Stromal cell of bone marrow (primary cell): ENCODE data around the gene MRLN.
A peak's percentile ranks its signal among the peaks of the same experiment; 100 is the strongest.
"Not testable (repeated sequence)": the region's sequence is repeated elsewhere in the genome, so short reads cannot be mapped to it uniquely, and the experiment has no call there.

ENCODE experiments used
- DNase-seq: peaks from one replicate; pipeline ENCODE4 v3.0.0-alpha.2; 2012; ENCODE audit warnings: low read depth

The MRLN gene

GRCh38 chr10:59745163-59745650 lies 8.0 kb downstream of the MRLN start:
- no peak for DNase-seq

GRCh38 chr10:59744762-59745161 lies 8.5 kb downstream of the MRLN start:
- DNase-seq, result not testable (repeated sequence)

- DNase-seq, result not testable (repeated sequence)
Observed at GRCh38 chr10:59744156-59744555, 9.1 kb downstream of the MRLN start.

GRCh38 chr10:59741583-59741982 lies 11.7 kb downstream of the MRLN start:
- DNase-seq, result no peak

- no peak for DNase-seq
Observed at GRCh38 chr10:59741048-59741447, 12.2 kb downstream of the MRLN start.

- no peak for DNase-seq
Observed at GRCh38 chr10:59736749-59737148, 16.5 kb downstream of the MRLN start.

- DNase-seq, result no peak
Observed at GRCh38 chr10:59735296-59735695, 18.0 kb downstream of the MRLN start.

GRCh38 chr10:59734014-59734462 lies 19.2 kb downstream of the MRLN start:
- no peak for DNase-seq

- DNase-seq, result not testable (repeated sequence)
Observed at GRCh38 chr10:59733321-59734013, 19.8 kb downstream of the MRLN start.

GRCh38 chr10:59732849-59733248 lies 20.4 kb downstream of the MRLN start:
- DNase-seq, result not testable (repeated sequence)

- not testable (repeated sequence) for DNase-seq
Observed at GRCh38 chr10:59729167-59729566, 24.1 kb downstream of the MRLN start.

GRCh38 chr10:59724098-59724938 lies 28.9 kb downstream of the MRLN start:
- DNase-seq, result no peak

GRCh38 chr10:59720377-59720776 lies 32.9 kb downstream of the MRLN start:
- DNase-seq, result no peak

- DNase-seq, result no peak
Observed at GRCh38 chr10:59719374-59719773, 33.9 kb downstream of the MRLN start.

- DNase-seq, result no peak
Observed at GRCh38 chr10:59718257-59718656, 35.0 kb downstream of the MRLN start.

GRCh38 chr10:59713196-59713821 lies 39.9 kb downstream of the MRLN start:
- DNase-seq, result no peak

GRCh38 chr10:59711871-59712494 lies 41.3 kb downstream of the MRLN start:
- no peak for DNase-seq

GRCh38 chr10:59709395-59710125 lies 43.7 kb downstream of the MRLN start, which contains the start of gene SLC16A9:
Gene SLC16A9 (minus strand): TSS chr10:59709850. CDS start chr10:59684291, 25,559 bp downstream.
- peak; percentile 25 for DNase-seq

- DNase-seq, result no peak
Observed at GRCh38 chr10:59708816-59709394, 44.4 kb downstream of the MRLN start.

GRCh38 chr10:59706851-59707797 lies 46.1 kb downstream of the MRLN start:
- no peak for DNase-seq
